Stimulated activated naive CD8-positive, alpha-beta T cell treated with anti-CD3 and anti-CD28 coated beads, Interleukin-15, Interleukin-2, amounts not matched to agents 100 U/mL and 50 U/mL, for 24 hours (primary cell): Measurements from ENCODE around the gene RUSC1.

ENCODE experiments used
- ATAC-seq: fragments of 150-1000 bp; cut with Tn5 transposase; one replicate; pipeline ENCODE4 v1.10.0; 2021
- DNase-seq: peaks from one replicate; pipeline ENCODE4 v3.0.0; 2021

The RUSC1 gene

GRCh38 chr1:155295183-155295941, 25.3 kb upstream of the RUSC1 start:
- DNase-seq (no peak), ATAC-seq (no peak)

GRCh38 chr1:155295942-155296267, 24.8 kb upstream of the RUSC1 start:
- ATAC-seq (no peak), DNase-seq (no peak)

- ATAC-seq (no peak), DNase-seq (no peak)
Observed at GRCh38 chr1:155296661-155297060, 24.0 kb upstream of the RUSC1 start.

- ATAC-seq (no peak), DNase-seq (no peak)
Observed at GRCh38 chr1:155297384-155297783, 23.3 kb upstream of the RUSC1 start.

- DNase-seq (no peak), ATAC-seq (no peak)
Observed at GRCh38 chr1:155300024-155300423, 20.7 kb upstream of the RUSC1 start.

GRCh38 chr1:155300553-155301329, 20.0 kb upstream of the RUSC1 start:
- ATAC-seq (no peak), DNase-seq (no peak)

- no peak for ATAC-seq
Observed at GRCh38 chr1:155301342-155301841, 19.3 kb upstream of the RUSC1 start, which contains the start of gene PKLR. PKLR (minus strand) TSS chr1:155301438; CDS start chr1:155301395, 43 bp downstream.

GRCh38 chr1:155304558-155305063, 16.1 kb upstream of the RUSC1 start:
- DNase-seq = no peak
- no peak for ATAC-seq

More at GRCh38 chr1:155301342-155301841, 19.3 kb upstream of the RUSC1 start, which contains the start of gene PKLR:
- no peak for DNase-seq

GRCh38 chr1:155305881-155306391, 14.8 kb upstream of the RUSC1 start:
- DNase-seq (no peak), ATAC-seq (no peak)

GRCh38 chr1:155307247-155307740, 13.4 kb upstream of the RUSC1 start:
- DNase-seq (no peak), ATAC-seq (no peak)

- ATAC-seq = peak; percentile 99
- DNase-seq = peak; percentile 95
Observed at GRCh38 chr1:155308493-155309422, 11.9 kb upstream of the RUSC1 start, which contains the start of gene FDPS. FDPS (plus strand) TSS chr1:155308866; CDS start chr1:155309790, 924 bp downstream.

- no peak for ATAC-seq
- peak; percentile 27 for DNase-seq
Observed at GRCh38 chr1:155309423-155310021, 11.2 kb upstream of the RUSC1 start.

- ATAC-seq = no peak
Observed at GRCh38 chr1:155313261-155313660, 7.4 kb upstream of the RUSC1 start.

GRCh38 chr1:155316922-155317321, 3.8 kb upstream of the RUSC1 start:
- no peak for ATAC-seq

More at GRCh38 chr1:155313261-155313660, 7.4 kb upstream of the RUSC1 start:
- DNase-seq = no peak

GRCh38 chr1:155318082-155318481, 2.6 kb upstream of the RUSC1 start:
- no peak for ATAC-seq
- no peak for DNase-seq

More at GRCh38 chr1:155316922-155317321, 3.8 kb upstream of the RUSC1 start:
- DNase-seq = no peak

- no peak for ATAC-seq
Observed at GRCh38 chr1:155319536-155319935, 1.2 kb upstream of the RUSC1 start.

GRCh38 chr1:155320252-155320651, 442 bp upstream of the RUSC1 start:
- DNase-seq (no peak), ATAC-seq (no peak)

More at GRCh38 chr1:155319536-155319935, 1.2 kb upstream of the RUSC1 start:
- DNase-seq = no peak

GRCh38 chr1:155321639-155322503, 1.2 kb downstream of the RUSC1 start:
- ATAC-seq (no peak), DNase-seq (peak; percentile 15)

GRCh38 chr1:155322571-155322952, 1.9 kb downstream of the RUSC1 start:
- DNase-seq = peak; percentile 29
- ATAC-seq = no peak
